HG03575 (cell line): ENCODE results near the gene OR1E2.
"Not testable (repeated sequence)": the region's sequence is repeated elsewhere in the genome, so short reads cannot be mapped to it uniquely, and the experiment has no call there.

Experiments used
- ATAC-seq: cut with Tn5 transposase; IDR thresholded peaks from one replicate; pipeline ENCODE4 v1.9.1; 2021; ENCODE audit not compliant: unreplicated experiment, insufficient number of reproducible peaks, low FRiP score; ENCODE audit errors: extremely low read depth

The OR1E2 gene, protein sequence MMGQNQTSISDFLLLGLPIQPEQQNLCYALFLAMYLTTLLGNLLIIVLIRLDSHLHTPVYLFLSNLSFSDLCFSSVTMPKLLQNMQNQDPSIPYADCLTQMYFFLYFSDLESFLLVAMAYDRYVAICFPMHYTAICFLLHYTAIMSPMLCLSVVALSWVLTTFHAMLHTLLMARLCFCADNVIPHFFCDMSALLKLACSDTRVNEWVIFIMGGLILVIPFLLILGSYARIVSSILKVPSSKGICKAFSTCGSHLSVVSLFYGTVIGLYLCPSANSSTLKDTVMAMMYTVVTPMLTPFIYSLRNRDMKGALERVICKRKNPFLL

DNA sequence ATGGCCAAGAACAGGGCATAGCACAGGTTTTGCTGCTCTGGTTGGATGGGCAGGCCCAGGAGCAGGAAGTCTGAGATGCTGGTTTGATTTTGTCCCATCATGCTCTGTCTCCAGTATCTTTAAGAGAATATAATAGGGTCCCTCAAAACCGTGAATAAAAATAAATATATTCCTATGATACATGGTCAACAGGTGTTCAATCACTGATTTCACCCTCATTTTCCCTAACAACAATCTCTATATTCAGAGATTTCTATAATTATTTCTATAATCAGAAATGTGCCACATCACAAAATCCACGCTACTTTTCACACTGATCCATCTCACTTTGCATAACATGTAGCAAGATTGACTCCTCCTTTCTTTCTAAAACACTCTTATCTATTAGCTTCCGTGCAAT is at the start of gene OR1E2:
Gene OR1E2 (minus strand): TSS at position 101 of the 400 bp plus-strand sequence. CDS start 0 bp downstream, at position 101.
- no peak for ATAC-seq

DNA sequence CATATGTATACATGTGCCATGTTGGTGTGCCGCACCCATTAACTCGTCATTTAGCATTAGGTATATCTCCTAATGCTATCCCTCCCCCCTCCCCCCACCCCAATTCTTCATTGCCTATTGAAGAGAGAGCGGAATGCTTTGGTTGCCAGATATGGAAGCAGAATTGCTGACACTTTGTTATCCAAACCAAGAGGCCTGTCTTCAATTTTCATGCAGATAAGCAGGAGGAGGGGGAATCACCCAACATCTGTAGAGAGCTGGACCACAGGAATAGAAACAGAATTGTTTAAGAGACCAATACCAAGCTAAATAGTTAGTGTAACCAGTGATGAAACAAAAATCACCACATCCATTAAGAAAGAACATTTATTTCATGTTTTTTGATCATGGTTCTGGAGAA is 49.2 kb upstream of the OR1E2 start:
- ATAC-seq = no peak

DNA sequence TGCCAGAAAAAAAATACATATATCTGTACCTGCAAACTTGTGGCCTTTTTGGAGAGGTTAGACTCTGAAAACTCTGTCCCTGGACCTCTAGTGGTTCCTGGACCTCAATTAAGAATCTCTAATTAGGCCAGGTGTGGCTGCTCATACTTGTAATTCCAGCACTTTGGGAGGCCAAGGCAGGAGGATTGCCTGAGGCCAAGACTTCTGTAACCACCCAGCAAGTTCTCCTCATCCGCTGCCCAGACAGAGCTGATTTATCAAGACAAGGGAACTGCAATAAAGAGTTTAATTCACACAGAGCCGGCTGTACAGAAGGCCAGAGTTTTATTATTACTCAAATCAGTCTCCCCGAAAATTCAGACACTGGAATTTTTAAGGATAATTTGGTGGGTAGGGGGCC is 46.3 kb upstream of the OR1E2 start:
- no peak for ATAC-seq

DNA sequence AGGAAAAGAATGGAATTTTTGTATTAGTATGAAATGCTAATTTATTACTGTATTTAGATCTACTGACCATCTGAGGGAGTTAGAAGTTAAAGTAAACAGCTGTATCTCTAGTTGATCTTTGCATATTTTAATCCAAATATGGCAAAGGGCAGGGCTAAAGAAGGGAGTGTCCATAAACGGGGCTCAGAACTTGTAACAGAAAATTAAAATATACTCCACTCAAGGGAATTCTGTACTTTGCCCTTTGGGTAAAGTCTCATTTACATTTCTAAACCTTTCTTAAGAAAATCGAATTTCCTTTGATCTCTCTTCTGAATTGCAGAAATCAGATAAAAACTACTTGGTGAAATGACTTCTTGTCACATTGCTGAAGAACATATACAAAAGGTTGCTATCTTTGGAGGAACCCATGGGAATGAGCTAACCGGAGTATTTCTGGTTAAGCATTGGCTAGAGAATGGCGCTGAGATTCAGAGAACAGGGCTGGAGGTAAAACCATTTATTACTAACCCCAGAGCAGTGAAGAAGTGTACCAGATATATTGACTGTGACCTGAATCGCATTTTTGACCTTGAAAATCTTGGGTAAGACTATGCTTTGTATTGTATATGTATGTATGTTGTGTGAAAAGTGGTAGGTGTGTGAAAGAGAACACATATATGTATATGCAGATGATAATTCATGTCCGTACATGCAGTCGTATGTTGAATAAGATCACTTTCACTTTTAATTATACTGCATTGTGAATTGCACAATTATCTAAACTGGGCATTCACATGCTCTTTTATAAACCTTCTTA is 42.4 kb upstream of the OR1E2 start, which contains the start of gene ASPA:
Gene ASPA (plus strand): TSS at position 186 of the 799 bp plus-strand sequence. CDS start 163 bp downstream, at position 349.
- ATAC-seq = no peak

DNA sequence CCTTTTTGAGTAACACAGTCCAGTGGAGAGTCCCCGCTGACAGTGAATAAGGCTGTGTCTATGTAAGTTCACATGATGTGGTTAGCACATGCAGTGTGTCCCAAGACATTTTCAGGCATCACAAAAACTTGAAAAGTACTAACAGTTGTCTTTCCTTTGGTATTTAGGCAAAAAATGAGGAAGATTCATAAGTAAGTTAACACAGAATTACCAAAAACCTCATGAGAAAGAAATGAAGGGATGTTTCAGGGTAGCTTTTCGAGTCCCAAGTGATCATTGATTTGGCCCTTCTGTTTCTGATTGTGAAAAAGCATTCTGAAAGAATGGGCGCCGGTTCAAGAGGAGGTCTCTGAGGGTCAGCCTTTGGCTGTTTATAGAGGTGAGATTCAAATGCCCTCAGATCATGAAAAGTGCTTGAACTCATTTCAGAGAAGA is 41.6 kb upstream of the OR1E2 start:
- no peak for ATAC-seq

DNA sequence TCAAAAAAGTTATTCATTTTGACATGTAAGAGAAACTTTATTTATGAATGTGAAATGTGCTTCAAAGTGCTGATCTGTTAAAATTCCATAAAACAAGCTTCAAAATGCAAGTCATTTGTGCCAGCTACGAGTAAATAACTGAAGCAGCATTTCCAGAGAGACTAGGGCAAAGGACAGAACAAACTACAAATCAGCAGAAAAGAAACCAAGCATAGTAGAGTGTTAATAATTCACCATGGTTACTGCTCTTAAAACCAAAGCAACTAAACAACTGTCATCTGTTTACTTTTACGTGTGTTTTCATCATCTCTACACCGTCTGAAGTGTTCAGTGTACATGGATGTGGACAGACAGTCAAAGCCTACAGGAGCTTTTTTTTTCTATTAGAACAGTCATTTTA is 40.6 kb upstream of the OR1E2 start:
- no peak for ATAC-seq

DNA sequence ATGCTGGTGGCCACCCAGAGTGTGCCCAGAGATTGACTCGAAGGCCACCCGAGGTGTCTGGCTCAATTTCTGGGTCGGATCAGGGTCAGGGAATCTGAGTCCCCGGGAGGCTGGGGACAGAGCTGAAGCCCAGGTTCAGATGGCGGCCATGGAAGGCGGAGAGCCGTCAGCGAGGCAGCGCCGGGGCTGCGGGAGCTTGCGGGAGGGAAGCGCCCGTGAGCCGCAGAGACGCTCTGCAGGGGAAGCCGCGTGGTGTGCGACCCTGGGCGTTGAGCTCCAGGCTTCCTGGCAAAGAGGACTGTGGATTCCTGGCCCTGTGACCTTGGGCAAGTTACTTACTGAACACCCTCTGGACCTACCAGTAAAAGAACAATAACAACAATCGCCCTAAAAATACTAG is 38.5 kb upstream of the OR1E2 start:
- no peak for ATAC-seq

DNA sequence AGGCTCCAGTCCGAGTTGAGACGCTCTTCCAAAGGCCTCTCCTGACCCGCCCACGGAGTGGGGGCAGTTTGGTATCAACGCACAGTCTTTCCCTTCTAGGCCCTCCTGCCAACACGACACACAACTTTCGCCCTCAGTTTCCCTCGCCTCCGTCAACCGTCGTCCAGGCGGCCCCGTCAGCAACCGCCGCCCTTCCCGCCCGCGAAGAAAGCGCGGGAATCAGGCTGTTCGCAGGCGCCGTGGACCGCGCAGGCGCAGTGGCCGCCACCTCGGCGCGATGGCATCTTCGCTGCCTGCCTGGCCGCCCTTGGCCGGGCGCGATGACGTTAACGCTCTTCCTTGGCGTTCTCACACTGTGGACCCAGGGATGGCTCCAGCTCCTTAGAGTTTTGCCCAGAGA is 38.0 kb upstream of the OR1E2 start, which contains the start of gene SPATA22:
Gene SPATA22 (minus strand): TSS at position 221 of the 400 bp plus-strand sequence. CDS start 2,494 bp downstream, outside the sequence.
- ATAC-seq = no peak

DNA sequence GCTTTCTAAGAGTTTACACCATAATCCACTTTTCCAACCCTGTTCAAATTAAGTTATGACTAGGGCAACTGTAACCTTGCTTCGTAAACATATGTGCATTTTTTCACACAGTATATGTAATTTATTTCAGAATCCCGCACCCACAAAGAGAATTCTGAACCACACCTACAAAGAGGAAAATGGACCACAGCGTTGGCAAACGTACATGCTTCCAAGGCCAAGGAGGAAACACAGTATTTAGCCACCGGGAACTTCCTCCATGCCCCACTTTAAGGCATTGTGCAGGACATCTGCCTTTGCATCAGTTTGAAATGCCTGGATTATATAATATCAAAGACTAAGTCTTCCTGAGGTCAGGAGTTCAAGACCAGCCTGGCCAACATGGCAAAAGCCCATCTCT is 35.9 kb upstream of the OR1E2 start:
- ATAC-seq = no peak

DNA sequence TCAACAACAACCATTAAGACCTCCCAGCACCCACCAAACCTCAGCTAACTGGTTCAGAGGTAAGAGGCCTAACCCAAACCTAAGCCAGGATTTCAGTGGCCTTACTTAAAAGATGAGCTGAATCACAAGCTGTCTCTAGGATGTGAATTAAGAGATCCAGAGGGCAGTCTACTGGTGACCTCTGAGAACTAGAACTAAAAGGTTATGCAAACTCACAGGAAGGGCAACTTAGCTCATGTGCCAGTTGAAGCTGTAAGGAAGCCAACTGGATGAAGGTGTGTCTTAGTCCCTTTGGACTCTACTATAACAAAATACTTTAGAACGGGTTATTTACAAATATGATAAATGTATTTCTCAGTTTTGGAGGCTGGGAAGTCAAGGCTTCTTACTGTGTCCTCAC is 32.7 kb upstream of the OR1E2 start:
- not testable (repeated sequence) for ATAC-seq

DNA sequence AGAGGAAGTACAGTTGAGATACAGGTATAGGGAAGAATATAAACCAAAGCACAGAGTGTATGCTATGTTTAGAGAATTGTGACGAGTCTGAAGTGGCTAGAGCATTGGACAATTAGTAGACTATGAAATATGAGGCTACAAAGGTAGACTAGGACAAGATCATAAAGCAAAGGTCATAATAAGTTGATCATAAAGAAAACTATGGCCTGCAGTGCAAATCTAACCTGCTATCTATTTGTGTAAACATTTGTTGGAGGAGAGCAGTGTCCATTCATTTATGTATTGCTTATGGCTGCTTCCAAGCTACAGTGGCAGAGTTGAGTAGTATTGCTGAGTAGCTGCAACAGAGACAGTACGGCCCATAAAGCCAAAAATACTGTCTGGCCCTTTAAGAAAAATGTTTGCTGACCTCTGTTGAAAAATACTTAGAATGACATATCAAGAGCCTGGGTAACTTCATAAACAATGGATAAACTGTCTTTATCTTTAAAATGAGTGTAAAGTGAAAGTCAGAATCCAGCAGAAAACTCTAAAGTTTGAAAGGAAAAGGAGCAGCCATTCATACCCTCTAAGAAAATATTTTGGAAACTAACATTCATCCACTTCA is 14.5 kb upstream of the OR1E2 start:
- no peak for ATAC-seq

DNA sequence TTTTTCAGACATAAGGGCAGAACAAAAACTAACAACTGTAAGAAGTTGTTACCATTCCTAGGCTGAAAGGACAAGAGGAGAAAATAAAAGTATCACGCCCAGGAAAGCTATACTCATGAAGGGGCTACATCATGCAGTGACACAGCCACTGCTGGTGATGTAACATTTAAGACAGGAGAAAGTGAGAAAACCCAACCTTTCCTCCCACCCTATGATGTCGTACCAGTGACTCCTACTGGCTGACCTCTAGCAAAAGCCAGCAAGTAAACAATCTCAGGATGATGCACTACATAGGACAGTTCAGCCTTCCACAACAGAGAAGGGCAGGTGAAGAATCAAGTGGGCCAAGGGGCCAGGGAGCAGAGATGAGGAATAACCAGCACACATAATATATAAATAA is 14.0 kb upstream of the OR1E2 start:
- ATAC-seq = no peak

DNA sequence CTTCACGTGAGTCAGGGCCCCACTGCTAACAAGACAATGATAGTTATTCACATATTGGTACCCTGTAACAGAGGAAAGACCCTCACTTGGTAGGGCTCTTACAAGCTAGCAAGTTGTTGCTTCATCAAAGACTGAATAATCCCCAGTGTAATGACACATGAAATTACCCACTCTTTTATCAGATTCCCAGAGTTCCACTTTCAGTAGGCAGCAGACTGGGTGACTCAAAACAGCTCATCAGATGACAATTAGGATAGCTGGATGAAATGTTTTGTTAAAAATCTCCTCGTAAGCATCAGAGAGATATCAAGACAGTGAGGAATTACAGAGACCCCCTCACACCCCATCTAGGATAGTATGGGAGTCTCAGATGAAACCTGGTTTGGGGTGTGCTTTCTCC is 6.8 kb upstream of the OR1E2 start:
- no peak for ATAC-seq

DNA sequence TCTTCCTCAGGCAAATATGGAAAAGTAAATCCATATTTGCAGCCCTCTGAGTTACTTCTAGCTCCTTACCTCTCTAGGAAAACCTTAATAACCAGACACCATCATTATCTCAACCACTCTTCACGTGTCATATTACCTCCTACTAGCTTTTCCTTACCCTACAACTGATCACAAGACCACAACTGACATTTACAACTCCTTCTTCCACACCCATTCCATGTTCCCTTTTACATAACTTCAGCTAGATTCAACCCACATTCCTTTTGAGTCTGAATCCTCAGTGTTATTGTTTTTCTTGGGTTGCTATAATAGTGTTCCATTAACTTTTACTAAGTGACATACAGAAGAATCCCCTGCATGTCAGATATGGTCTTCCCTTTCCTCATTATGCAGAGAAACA is 4.7 kb upstream of the OR1E2 start:
- no peak for ATAC-seq

DNA sequence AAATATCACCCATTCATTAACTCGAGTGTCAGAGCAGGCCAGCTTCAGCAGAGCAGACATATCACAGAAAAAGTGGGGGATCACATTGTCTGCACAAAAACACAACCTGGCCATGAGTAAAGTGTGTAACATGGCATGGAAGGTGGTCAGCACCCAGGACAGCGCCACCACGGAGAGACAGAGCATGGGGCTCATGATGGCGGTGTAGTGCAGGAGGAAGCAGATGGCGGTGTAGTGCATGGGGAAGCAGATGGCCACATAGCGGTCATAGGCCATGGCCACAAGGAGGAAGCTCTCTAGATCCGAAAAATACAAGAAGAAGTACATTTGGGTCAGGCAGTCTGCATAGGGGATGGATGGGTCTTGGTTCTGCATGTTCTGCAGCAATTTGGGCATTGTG is 426 bp downstream of the OR1E2 start:
- ATAC-seq = not testable (repeated sequence)

DNA sequence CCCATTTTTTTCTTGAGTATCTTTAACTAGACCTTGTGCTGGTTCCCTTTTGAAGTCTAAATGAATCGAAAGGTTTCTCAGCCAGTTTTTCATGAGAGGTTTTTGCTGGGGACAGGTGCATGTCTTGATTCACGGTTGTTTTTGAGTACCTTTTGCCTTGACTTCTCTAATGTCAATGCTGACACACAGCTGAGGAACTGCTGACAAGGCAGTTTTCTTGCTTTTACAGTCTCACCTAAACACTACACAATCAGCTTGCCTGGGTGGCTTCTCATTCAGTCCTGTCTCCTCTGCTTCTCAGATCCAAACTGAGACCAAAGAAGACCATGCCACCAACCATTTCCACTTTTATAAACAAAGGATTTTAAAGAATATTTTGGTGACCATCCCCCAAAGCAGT is 15.4 kb downstream of the OR1E2 start:
- no peak for ATAC-seq

DNA sequence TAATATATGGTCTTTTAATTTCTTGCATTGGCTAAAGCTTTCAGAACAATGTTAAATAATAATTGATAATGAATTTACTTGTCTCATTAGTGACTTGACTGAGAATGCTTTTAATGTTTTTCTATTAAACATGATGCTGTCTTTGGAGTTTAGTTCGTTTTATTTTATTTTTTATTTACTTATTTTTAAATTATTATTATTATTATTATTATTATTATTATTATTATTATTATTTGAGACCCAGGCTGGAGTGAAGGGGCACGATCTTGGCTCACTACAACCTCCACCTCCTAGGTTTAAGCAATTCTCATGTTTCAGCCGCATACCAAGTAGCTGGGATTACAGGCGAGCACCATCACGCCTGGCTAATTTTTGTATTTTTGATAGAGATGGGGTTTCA is 18.0 kb downstream of the OR1E2 start:
- ATAC-seq = no peak

DNA sequence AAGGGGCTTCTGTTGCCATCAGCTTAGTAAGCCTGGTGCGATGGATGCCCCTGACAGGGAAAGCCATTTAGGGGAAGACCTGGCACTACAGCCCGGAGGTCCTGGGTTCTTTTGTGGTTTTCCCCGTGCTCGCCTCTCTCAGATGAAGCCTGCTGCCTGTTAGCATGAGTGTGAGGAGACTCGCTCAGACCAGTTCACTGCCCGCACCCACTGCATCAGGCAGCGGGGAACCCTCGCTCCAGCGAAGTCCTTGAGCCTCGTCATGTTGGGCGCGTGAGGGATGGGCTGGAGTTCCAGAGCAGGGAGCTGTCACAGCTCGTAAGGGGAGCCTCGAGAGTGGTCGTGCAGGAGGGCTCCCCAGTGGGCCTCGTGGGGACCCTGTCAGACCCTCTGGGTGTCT is 21.4 kb downstream of the OR1E2 start:
- ATAC-seq = not testable (repeated sequence)

DNA sequence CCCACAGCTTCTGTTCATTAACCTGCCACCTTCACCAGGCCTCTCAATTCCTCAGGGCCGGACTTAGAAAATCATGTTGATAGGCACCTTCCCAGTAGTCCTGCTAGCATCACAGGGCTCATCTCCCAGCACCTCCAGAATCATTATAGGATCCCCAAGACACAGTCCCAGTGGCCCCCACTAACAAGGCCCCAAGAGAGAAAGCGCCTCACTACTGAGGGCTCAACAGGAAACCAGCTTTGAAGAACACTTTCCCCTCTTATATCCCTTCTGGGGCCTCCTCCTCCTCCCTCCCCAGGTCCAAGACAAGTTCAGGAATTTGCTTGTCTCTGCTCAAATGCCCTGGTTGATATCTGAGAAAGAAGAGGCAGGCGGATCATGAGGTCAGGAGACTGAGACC is 22.6 kb downstream of the OR1E2 start, which contains the start of gene OR3A3:
Gene OR3A3 (plus strand): TSS at position 301 of the 400 bp plus-strand sequence.
- ATAC-seq = no peak

DNA sequence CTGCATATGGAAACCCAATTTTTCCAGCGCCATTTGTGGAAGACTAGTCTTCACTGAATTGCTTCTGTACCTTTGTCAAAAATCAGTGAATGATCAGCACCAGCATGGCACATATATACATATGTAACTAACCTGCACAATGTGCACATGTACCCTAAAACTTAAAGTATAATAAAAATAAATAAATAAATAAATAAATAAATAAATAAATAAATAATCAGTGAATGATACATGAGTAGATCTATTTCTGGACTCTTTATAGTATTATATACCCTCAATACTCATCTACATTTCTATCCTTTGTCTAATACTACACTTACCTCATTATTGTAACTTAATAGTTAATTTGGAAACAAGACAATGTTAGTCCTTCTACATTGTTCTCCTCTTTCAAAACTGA is 29.8 kb downstream of the OR1E2 start:
- not testable (repeated sequence) for ATAC-seq
